CD4-positive, alpha-beta memory T cell (primary cell): ENCODE results near the gene USP3. TPM values are rescaled to one million over a fixed set of nuclear protein-coding genes. Genes with fewer than 3 reads are reported as not detected.

Experiments used
- CTCF ChIA-PET: fragments of 350-600 bp; sonication (Branson Sonifier 250); formaldehyde crosslinking; loops from one replicate; lab custom pipeline; 2021; ENCODE audit warnings: inconsistent platforms; ENCODE audit not compliant: partially characterized antibody; lab: Charles Lee
- POLR2A ChIA-PET: fragments of 350-600 bp; sonication (Branson Sonifier 250); formaldehyde crosslinking; loops from one replicate; lab custom pipeline; 2021; ENCODE audit not compliant: partially characterized antibody; lab: Charles Lee
- DNase-seq, 5 donors: peaks; one replicate each; pipeline versions ENCODE4 v3.0.0 to v3.0.0-alpha.2; 2020 to 2022; ENCODE audit warnings: mixed read lengths in 1 of 5
- H3K27ac ChIP-seq: one replicate; pipeline ENCODE4 v1.7.0; 2013; ENCODE audit warnings: low read depth, low read length
- H3K27me3 ChIP-seq: 2 replicates; pipeline ENCODE4 v1.7.0; 2013; ENCODE audit warnings: mild to moderate bottlenecking, low read length, moderate library complexity; ENCODE audit not compliant: insufficient read depth
- H3K36me3 ChIP-seq: 2 replicates; pipeline ENCODE4 v1.7.0; 2013; ENCODE audit warnings: mild to moderate bottlenecking, low read length, moderate library complexity; ENCODE audit not compliant: insufficient read depth
- H3K4me1 ChIP-seq: 2 replicates; pipeline ENCODE4 v1.7.0; 2013; ENCODE audit warnings: mild to moderate bottlenecking, low read length, moderate library complexity; ENCODE audit not compliant: insufficient read depth
- H3K4me3 ChIP-seq, 2 donors: one replicate each; pipeline ENCODE4 v1.7.0; 2013; ENCODE audit warnings: low read length in 2 of 2, mild to moderate bottlenecking in 1 of 2
- H3K9me3 ChIP-seq, 2 donors: one replicate each; pipeline ENCODE4 v1.7.0; 2013; ENCODE audit warnings: low read length in 2 of 2, control low read depth in 1 of 2; ENCODE audit not compliant: control insufficient read depth in 1 of 2
- H3K27ac Mint-ChIP-seq, 7 donors: one replicate each; pipeline ENCODE4 v1.8.0; 2020 to 2021; ENCODE audit warnings: mixed read lengths in 7 of 7, mild to moderate bottlenecking in 6 of 7, inconsistent platforms in 3 of 7, moderate library complexity in 3 of 7
- H3K27me3 Mint-ChIP-seq, 2 donors: one replicate each; pipeline ENCODE4 v1.8.0; 2020 to 2021; ENCODE audit warnings: mixed read lengths in 2 of 2
- H3K36me3 Mint-ChIP-seq, 2 donors: one replicate each; pipeline ENCODE4 v1.8.0; 2020 to 2021; ENCODE audit warnings: mixed read lengths in 2 of 2, inconsistent platforms in 1 of 2, mild to moderate bottlenecking in 1 of 2
- H3K4me1 Mint-ChIP-seq, 4 donors: one replicate each; pipeline ENCODE4 v1.8.0; 2020 to 2021; ENCODE audit warnings: mixed read lengths in 4 of 4, mild to moderate bottlenecking in 1 of 4
- H3K4me3 Mint-ChIP-seq, 8 donors: one replicate each; pipeline ENCODE4 v1.8.0; 2020 to 2021; ENCODE audit warnings: mixed read lengths in 8 of 8, mild to moderate bottlenecking in 7 of 8, moderate library complexity in 6 of 8, inconsistent platforms in 3 of 8
- H3K9me3 Mint-ChIP-seq, 8 donors: one replicate each; pipeline ENCODE4 v1.8.0; 2020 to 2021; ENCODE audit warnings: mixed read lengths in 8 of 8, mild to moderate bottlenecking in 5 of 8, inconsistent platforms in 3 of 8, moderate library complexity in 1 of 8
- intact Hi-C: fragments of 100-400 bp; cut with micrococcal nuclease; formaldehyde crosslinking; loops from one replicate; pipeline ENCODE4 v1.15.1; 2023
- polyA plus RNA-seq, 2 donors: library from polyadenylated mRNA; unstranded; fragments of 300-500 nt; fragmentation: Illumina TruSeq; gene quantifications; one replicate each; pipeline ENCODE4 v1.2.3, GENCODE V29; 2021
- total RNA-seq, 2 experiments: library from RNA; stranded (reverse); gene quantifications; one replicate each; pipeline ENCODE4 v1.2.3, GENCODE V29; 2021

Gene USP3
- total and polyA plus RNA-seq, 4 experiments from 2014 or later: 61.6 to 159 (median 112) TPM

- peaks cover 81% of the 10 kb centered on the region for H3K4me1 ChIP-seq
Measured at GRCh38 chr15:63504979-63505841, 817 bp downstream of the USP3 start.

GRCh38 chr15:63505842-63506222, 1.4 kb downstream of the USP3 start:
- Histone ChIP-seq H3K27ac (peak overlapping the region; percentile 98), H3K4me3 (peak overlapping the region; percentile 62 to 83), H3K36me3 (no peaks in the 10 kb centered on the region), H3K4me1 (peaks cover 81% of the 10 kb centered on the region), H3K27me3 (no peaks in the 10 kb centered on the region), H3K9me3 (no peaks in the 10 kb centered on the region)
- Mint-ChIP-seq H3K36me3 (peaks cover 0 to 23% of the 10 kb centered on the region in 2 donors), H3K4me1 (peaks cover 62 to 85% (median 70%) of the 10 kb centered on the region in 4 donors), H3K9me3 (no peaks in the 10 kb centered on the region), H3K4me3 (peak overlapping the region; percentile 89 to 98 (median 97)), H3K27me3 (no peaks in the 10 kb centered on the region), H3K27ac (peak overlapping the region; percentile 93 to 97 (median 95))
- intact Hi-C loops: loop anchor here (1.0 to 5.0 kb wide), 4 partner anchors 9 to 40 kb away; no protein-coding TSS in a partner anchor
- ChIA-PET POLR2A (interaction anchor here (1.0 to 8.8 kb wide), 20 partner anchors 9 to 274 kb away, joined by 3 to 906 read pairs (median 12); partner anchors contain the start of gene FBXL22), CTCF (interaction anchor here (0.7 to 8.7 kb wide), 20 partner anchors 9 to 104 kb away, joined by 3 to 224 read pairs (median 6); no protein-coding TSS in a partner anchor)
- no peak for DNase-seq

More at GRCh38 chr15:63504979-63505841, 817 bp downstream of the USP3 start:
- H3K27me3 ChIP-seq: no peaks in the 10 kb centered on the region
- DNase-seq: peak in 4 of 5 donors; percentile 46 to 54 (median 52)
- H3K9me3 Mint-ChIP-seq: no peaks in the 10 kb centered on the region
- CTCF ChIA-PET: interaction anchor here (0.7 to 8.7 kb wide), 22 partner anchors 8 to 214 kb away, joined by 3 to 224 read pairs (median 5); no protein-coding TSS in a partner anchor
- H3K4me3 Mint-ChIP-seq: peak overlapping the region; percentile 89 to 98 (median 97)
- H3K27me3 Mint-ChIP-seq: no peaks in the 10 kb centered on the region
- POLR2A ChIA-PET: interaction anchor here (0.8 to 8.8 kb wide), 29 partner anchors 8 to 348 kb away, joined by 3 to 906 read pairs (median 9); partner anchors contain the start of genes FBXL22 and RPS27L
- peak overlapping the region; percentile 93 to 97 (median 95) for H3K27ac Mint-ChIP-seq
- intact Hi-C loops: loop anchor here (1.0 to 5.0 kb wide), 3 partner anchors 37 to 589 kb away; no protein-coding TSS in a partner anchor
- H3K27ac ChIP-seq: peak overlapping the region; percentile 98
- H3K36me3 Mint-ChIP-seq: peaks cover 0 to 23% of the 10 kb centered on the region in 2 donors
- H3K4me3 ChIP-seq: peak overlapping the region; percentile 62 to 83
- peaks cover 62 to 85% (median 69%) of the 10 kb centered on the region in 4 donors for H3K4me1 Mint-ChIP-seq
- H3K36me3 ChIP-seq: no peaks in the 10 kb centered on the region
- H3K9me3 ChIP-seq: no peaks in the 10 kb centered on the region

GRCh38 chr15:63506537-63507035, 2.2 kb downstream of the USP3 start:
- peak; percentile 40 to 78 (median 53) for DNase-seq
- ChIA-PET CTCF (interaction anchor here (1.8 to 8.7 kb wide), 9 partner anchors 8 to 93 kb away, joined by 8 to 224 read pairs (median 15); no protein-coding TSS in a partner anchor), POLR2A (interaction anchor here (1.4 to 8.8 kb wide), 9 partner anchors 8 to 91 kb away, joined by 3 to 906 read pairs (median 24); partner anchors contain the start of gene FBXL22)
- Histone ChIP-seq H3K4me3 (peak overlapping the region; percentile 62 to 83), H3K9me3 (no peaks in the 10 kb centered on the region), H3K27me3 (no peaks in the 10 kb centered on the region), H3K36me3 (no peaks in the 10 kb centered on the region), H3K4me1 (peaks cover 81% of the 10 kb centered on the region), H3K27ac (peak overlapping the region; percentile 98)
- peaks cover 0 to 23% of the 10 kb centered on the region in 2 donors for H3K36me3 Mint-ChIP-seq
- H3K27me3 Mint-ChIP-seq: no peaks in the 10 kb centered on the region
- peaks cover 61 to 84% (median 68%) of the 10 kb centered on the region in 4 donors for H3K4me1 Mint-ChIP-seq
- peak overlapping the region; percentile 89 to 98 (median 97) for H3K4me3 Mint-ChIP-seq
- peak overlapping the region; percentile 93 to 97 (median 95) for H3K27ac Mint-ChIP-seq
- H3K9me3 Mint-ChIP-seq: no peaks in the 10 kb centered on the region
- intact Hi-C loops: loop anchor here (1.0 to 5.0 kb wide), 4 partner anchors 9 to 40 kb away; no protein-coding TSS in a partner anchor

- H3K27me3 ChIP-seq: no peaks in the 10 kb centered on the region
- H3K9me3 ChIP-seq: no peaks in the 10 kb centered on the region
- H3K4me3 Mint-ChIP-seq: peak overlapping the region; percentile 52 to 94 (median 69)
- intact Hi-C loops: loop anchor here (5.0 kb wide), 1 partner anchor 34 kb away; no protein-coding TSS in a partner anchor
- H3K9me3 Mint-ChIP-seq: no peaks in the 10 kb centered on the region
- H3K27ac ChIP-seq: peak overlapping the region; percentile 98
- DNase-seq: no peak
- no peaks in the 10 kb centered on the region for H3K36me3 ChIP-seq
- ChIA-PET CTCF (interaction anchor here (0.6 to 8.7 kb wide), 16 partner anchors 9 to 612 kb away, joined by 3 to 224 read pairs (median 4); no protein-coding TSS in a partner anchor), POLR2A (interaction anchor here (0.9 to 8.8 kb wide), 10 partner anchors 10 to 502 kb away, joined by 3 to 906 read pairs (median 15); partner anchors contain the start of gene FBXL22)
- H3K4me3 ChIP-seq: peak overlapping the region in 1 of 2 donors; percentile 9
- H3K4me1 ChIP-seq: peaks cover 81% of the 10 kb centered on the region
- H3K4me1 Mint-ChIP-seq: peaks cover 60 to 84% (median 66%) of the 10 kb centered on the region in 4 donors
- H3K27ac Mint-ChIP-seq: peak overlapping the region; percentile 76 to 95 (median 89)
- peaks cover 0 to 23% of the 10 kb centered on the region in 2 donors for H3K36me3 Mint-ChIP-seq
- H3K27me3 Mint-ChIP-seq: no peaks in the 10 kb centered on the region
Measured at GRCh38 chr15:63507878-63508818, 3.8 kb downstream of the USP3 start.

GRCh38 chr15:63509056-63509954, 4.9 kb downstream of the USP3 start:
- no peaks in the 10 kb centered on the region for H3K9me3 ChIP-seq
- ChIA-PET POLR2A (interaction anchor here (0.9 to 8.8 kb wide), 14 partner anchors 10 to 90 kb away, joined by 3 to 906 read pairs (median 5); no protein-coding TSS in a partner anchor), CTCF (interaction anchor here (0.8 to 8.6 kb wide), 13 partner anchors 13 to 42 kb away, joined by 3 to 125 read pairs (median 4); no protein-coding TSS in a partner anchor)
- intact Hi-C loops: loop anchor here (5.0 kb wide), 1 partner anchor 33 kb away; no protein-coding TSS in a partner anchor
- DNase-seq: no peak
- H3K36me3 ChIP-seq: no peaks in the 10 kb centered on the region
- peak overlapping the region; percentile 69 to 95 (median 82) for H3K27ac Mint-ChIP-seq
- peak overlapping the region; percentile 40 for H3K27ac ChIP-seq
- H3K4me3 ChIP-seq: peak overlapping the region in 1 of 2 donors; percentile 13
- H3K4me3 Mint-ChIP-seq: peak overlapping the region; percentile 17 to 94 (median 68)
- H3K27me3 Mint-ChIP-seq: no peaks in the 10 kb centered on the region
- no peaks in the 10 kb centered on the region for H3K9me3 Mint-ChIP-seq
- peaks cover 56 to 85% (median 68%) of the 10 kb centered on the region in 4 donors for H3K4me1 Mint-ChIP-seq
- peaks cover 0 to 15% of the 10 kb centered on the region in 2 donors for H3K36me3 Mint-ChIP-seq
- H3K4me1 ChIP-seq: peaks cover 85% of the 10 kb centered on the region
- no peaks in the 10 kb centered on the region for H3K27me3 ChIP-seq
